Measurements from ENCODE around the gene IL24. TPM values are rescaled to one million over a fixed set of nuclear protein-coding genes. Genes with fewer than 3 reads are reported as not detected.

The IL24 gene
- polyA plus RNA-seq, 12 donors: 0.10 to 0.61 (median 0.21) TPM; not detected in 6

DNA sequence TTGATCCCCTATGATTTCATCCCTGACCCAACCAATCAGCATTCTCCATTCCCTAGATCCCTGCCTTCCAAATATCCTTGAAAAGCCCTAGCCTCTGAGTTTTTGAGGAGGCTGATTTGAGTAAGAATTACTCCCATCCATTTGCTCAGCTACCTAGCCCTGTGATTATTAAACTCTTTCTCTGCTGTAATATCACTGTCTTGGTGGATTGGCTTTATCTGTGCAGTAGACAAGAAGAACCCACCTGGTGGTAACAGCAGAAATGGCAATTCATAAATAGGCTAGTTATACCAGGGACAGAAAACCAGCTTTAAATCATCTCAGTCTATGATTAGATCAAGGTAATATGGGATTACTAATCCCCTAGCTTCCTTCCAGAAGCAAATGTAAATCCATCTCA, 18.8 kb upstream of the IL24 start:
- no peak for DNase-seq

GRCh38 chr1:206880314-206880713, 16.9 kb upstream of the IL24 start:
- DNase-seq: no peak

DNA sequence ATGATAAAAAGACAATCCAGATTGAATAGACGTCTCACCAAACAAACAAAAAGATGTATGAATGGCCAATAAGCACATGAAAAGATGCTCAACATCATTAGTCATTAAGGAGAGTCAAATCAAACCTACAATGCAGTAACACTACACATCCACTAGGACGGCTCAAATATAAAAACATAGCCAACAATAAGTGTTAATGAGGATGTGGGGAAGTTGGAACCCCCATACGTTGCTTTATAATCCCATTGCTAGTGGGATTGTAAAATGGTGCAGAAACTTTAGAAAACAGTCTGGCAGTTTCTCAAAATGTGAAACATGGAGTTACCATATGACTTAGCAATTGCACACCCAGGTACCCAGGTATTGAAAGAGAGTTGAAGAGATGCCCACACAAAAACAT, 14.7 kb upstream of the IL24 start:
- no peak for DNase-seq

- no peak for DNase-seq
Observed at GRCh38 chr1:206883160-206883559, 14.1 kb upstream of the IL24 start.

DNA sequence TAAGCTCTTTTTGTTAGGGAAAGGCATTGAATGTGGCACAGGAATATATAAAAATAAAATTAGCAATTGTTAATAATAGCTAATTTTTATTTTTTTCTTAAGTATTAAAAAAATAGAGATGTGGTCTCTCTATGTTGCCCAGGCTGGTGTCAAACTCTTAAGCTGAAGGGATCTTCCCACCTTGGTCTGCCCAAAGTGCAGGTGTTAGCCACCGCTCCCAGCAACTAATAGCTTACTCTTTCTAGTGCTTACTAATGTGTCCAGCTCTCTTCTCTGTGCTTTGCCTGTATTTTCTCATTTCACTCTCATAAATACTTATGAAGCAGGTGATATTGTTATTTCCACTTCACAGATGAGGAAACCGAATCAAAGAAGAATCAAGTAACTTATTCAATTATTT, 13.4 kb upstream of the IL24 start:
- DNase-seq: no peak

GRCh38 chr1:206885341-206886060, 11.7 kb upstream of the IL24 start:
- no peak for DNase-seq

GRCh38 chr1:206886831-206887230, 10.4 kb upstream of the IL24 start:
- no peak for DNase-seq

GRCh38 chr1:206887701-206888100, 9.5 kb upstream of the IL24 start:
- DNase-seq: no peak

DNA sequence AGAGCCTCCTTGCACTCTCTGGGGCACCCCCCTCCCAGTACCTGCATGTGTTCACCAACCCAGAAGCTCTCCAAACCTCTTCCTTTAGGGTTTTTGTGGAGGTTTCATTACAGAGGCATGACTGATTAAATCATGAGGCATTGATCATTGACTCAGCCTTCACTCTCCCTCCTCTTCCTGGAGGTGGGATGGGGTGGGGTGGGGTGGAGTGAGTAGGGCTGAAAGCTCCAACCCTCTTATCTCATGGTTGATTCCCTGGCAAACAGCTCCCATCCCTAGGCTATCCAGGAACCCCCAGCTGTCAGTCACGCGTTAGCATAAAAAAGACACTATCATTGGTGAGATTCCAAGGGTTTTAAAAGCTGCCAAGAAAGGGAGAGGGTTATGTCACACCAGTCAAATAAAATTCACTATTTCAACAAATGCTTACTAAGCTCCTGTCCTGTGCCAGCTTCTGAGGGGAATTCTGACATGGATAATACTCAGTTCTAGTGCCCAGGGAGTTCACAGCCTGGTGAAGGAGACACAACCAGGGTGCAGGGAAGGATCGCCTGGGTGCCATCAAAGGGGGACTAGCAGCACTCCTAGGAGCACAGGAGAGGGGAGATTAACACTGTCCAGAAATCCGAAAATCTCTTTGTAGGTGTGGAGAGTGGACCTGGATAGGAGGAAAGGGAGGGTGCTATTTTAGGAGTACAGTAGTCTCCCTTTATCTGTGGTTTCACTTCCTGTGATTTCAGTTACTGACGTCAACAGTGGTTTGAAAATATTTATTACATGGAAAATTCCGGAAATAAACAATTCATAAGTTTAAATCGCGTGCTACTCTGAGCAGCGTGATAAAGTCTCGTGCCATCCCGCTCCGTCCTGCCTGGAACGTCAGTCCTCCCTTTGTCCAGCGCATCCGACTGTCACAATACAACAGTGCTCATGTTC, 6.8 kb upstream of the IL24 start:
- DNase-seq: no peak

GRCh38 chr1:206891412-206891811, 5.8 kb upstream of the IL24 start:
- DNase-seq: no peak

DNA sequence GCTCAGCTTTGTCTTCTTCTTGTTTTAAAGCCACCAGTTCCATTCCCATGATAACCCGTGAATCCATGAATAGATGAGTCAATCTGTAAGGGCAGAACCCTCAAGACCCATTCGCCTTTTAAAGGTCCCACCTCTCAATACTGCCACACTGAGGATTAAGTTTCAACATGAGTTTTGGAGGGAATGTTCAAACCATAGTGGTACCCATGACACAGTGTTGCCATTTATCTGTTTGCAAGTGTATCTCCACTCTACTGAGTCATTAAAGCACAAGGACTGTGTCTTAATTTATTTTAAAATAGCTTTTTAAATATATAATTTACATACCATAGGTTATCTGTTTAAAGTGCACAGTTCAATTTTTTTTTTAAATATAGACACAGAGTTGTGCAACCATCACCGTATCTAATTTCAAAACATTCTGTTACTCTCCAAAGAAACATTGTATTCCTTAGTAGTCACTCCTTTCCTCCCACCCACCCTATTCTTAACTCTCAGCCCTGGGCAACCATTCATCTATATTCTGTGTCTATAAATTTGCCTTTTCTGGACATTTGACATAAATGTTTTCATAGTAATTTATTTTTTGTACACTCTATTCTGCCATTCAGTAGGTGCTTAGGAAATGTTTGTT, 4.8 kb upstream of the IL24 start:
- DNase-seq: no peak

DNA sequence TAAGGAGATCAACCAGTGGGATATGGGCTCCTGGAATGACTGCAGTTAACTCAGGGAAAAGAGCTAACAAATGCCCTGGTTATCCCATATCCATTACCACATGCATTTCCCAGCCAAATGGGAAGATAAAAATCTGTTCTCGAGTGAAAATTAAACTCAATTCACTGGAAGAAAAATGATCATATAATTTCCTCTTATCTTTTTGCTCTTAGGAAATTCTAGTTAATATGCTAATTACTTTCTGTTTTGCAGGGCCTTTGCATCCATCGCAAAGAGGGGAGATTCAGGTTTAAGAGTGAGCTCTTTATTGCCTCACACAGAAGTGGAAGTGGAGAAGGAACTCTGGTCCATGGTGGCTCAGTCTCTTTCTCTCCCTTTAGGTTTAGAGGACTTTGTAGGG, 3.9 kb upstream of the IL24 start:
- no peak for DNase-seq

DNA sequence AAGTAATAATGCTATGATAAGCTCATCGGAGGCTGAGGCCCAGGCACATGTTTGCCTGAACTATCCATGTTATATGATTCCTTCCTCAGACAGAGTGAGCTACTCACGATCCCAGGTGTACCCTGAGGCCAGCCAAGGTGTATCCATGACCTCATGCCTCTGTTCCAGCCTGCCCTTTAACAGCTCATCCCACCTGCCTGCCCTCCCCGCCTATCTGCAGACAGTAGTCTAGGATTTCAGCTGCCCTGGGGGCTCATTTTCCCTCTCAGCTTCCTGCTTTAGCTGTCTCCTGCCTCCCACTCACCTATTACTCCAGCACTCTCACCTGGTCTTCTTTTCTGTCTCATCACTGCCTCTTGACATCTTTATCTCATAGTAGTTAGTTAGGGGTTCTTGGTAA, 1.9 kb upstream of the IL24 start:
- DNase-seq: no peak

DNA sequence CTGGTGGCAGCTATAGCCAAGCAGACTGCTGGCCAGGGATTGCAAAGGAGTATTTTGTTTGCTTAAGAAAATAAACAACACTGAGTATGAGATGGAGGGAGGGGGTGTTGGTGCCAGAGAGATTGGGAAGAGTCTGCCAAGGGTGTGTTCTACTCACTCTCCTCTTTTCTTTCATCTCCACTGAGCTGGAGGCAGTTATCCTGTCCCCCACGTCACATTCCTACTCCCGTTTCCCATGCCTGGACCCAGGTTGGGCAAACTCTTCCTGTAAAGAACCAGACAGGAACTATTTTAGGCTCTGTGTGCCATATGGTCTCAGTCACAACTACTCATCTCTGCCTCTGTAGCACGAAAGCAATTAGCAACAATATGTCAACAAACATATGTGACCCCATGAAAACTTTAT, 1.4 kb upstream of the IL24 start:
- DNase-seq: no peak

GRCh38 chr1:206896261-206896660, 982 bp upstream of the IL24 start:
- DNase-seq: no peak

GRCh38 chr1:206898089-206898914, 1.1 kb downstream of the IL24 start:
- no peak for DNase-seq

GRCh38 chr1:206898915-206899431, 1.7 kb downstream of the IL24 start:
- DNase-seq: no peak

- no peak for DNase-seq
Observed at GRCh38 chr1:206899717-206900116, 2.5 kb downstream of the IL24 start.

DNA sequence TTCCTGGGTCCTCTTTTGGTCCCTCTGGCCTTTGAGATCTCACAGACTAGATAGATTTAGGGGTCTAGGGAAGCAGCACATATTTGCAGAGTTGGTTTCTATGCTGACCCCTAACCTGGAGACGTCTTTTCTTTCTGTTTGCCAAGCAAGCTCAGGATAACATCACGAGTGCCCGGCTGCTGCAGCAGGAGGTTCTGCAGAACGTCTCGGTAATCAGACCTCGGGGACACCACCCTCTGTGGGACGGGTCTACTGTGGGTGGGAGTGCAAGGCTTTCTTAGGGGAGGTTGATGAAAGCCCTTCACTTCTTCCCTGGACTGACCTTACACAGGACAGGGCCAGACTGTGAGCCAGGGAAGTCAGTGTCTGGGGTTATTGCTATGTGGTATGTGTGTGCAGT, 2.9 kb downstream of the IL24 start:
- DNase-seq: no peak

DNA sequence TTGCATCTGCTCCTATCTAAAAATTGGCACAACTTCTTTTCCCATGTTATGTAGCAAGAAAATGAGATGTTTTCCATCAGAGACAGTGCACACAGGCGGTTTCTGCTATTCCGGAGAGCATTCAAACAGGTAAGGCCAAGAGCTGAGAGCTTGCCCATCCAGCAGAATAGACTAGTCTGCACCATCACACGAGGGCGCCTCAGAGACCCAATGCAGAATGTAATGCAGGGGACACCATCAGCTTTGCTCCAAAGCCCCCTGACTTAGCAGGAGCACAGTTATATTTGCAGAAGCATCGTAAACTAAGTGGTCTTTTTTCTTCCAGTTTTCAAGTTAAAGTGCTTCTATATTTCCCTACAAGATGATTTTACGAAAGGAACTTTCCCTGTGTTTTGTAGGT, 4.7 kb downstream of the IL24 start:
- no peak for DNase-seq

DNA sequence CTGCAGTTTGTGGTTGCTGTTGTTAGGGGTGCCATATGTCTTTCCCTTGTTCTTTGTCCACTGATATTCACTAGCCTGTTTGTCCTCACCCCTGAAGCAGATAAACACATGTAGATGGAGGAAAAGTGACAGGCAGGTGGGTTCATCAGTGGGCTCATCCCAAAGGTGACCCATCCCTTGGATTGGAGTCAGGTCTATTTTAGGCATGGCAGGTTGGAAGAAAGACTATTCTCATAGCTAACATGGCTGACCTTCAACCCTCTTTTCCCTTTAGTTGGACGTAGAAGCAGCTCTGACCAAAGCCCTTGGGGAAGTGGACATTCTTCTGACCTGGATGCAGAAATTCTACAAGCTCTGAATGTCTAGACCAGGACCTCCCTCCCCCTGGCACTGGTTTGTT, 5.5 kb downstream of the IL24 start:
- no peak for DNase-seq

DNA sequence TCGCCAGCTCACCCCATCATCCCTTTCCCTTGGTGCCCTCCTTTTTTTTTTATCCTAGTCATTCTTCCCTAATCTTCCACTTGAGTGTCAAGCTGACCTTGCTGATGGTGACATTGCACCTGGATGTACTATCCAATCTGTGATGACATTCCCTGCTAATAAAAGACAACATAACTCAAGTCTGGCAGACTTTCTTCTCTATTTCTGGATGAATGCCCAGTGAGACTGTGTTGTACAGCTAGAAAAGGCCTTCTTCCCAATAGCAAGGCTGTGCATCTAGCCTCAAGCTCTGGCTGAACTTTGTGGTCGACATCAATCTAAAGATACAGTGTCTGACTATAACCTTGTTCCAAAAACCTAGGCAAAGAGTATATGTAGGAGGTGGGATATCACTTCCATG, 6.4 kb downstream of the IL24 start:
- DNase-seq: no peak
